ENCODE data around the gene BEST1. TPM values are rescaled to one million over a fixed set of nuclear protein-coding genes. Genes with fewer than 3 reads are reported as not detected.

The BEST1 gene
- total RNA-seq, 4 donors from 2014 or later, result 0.67 to 3.3 (median 1.9) TPM

DNA sequence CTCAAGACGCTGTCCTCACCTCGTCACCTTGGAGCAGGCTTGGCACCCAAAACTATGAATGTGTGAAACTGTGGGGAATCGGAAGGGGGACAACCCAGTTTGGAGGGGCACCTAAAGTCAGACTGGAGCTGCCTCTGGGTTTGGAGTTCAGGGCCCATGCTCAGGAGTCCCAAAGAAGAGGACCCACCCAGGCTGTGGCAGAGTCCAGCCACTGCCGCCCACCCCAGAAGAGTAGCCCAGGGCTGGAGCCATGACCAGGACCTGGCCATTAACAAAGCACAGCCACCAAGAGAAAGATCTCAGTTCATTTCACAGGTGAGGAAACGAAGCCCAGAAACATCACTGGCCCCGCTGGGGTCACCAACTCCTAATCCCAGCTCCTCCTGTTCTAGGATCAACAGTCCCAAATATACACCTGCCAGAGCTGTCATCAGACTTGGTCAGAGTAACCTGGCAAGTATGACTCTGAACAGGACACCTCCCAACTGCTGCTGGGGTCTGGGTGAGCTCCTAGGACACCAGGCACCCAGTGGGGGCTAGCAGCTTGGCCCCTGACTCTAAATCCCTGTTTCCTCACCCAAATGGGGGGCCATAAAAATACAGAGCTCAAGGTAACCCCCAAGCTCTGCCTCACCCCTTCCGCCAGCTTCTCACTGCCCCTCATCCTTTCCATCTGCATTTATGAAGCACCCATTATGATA, 35.5 kb upstream of the BEST1 start:
- intact Hi-C loops (cut with DNase I), result no loop called here
- H3K27me3 ChIP-seq, result no peaks in the 10 kb centered on the region
- no peak overlapping the region for H3K4me3 ChIP-seq (replicated peaks in 1 of 3)
- H3K27ac ChIP-seq, result no peak overlapping the region
- WGBS, 2 donors, result 83 to 88% methylated on average over 4 to 6 of the region's 7 CpGs
- no peaks in the 10 kb centered on the region for H3K9me3 ChIP-seq
- no peak for DNase-seq
- H3K36me3 ChIP-seq, result no peaks in the 10 kb centered on the region
- TF ChIP-seq, protein P1, sequence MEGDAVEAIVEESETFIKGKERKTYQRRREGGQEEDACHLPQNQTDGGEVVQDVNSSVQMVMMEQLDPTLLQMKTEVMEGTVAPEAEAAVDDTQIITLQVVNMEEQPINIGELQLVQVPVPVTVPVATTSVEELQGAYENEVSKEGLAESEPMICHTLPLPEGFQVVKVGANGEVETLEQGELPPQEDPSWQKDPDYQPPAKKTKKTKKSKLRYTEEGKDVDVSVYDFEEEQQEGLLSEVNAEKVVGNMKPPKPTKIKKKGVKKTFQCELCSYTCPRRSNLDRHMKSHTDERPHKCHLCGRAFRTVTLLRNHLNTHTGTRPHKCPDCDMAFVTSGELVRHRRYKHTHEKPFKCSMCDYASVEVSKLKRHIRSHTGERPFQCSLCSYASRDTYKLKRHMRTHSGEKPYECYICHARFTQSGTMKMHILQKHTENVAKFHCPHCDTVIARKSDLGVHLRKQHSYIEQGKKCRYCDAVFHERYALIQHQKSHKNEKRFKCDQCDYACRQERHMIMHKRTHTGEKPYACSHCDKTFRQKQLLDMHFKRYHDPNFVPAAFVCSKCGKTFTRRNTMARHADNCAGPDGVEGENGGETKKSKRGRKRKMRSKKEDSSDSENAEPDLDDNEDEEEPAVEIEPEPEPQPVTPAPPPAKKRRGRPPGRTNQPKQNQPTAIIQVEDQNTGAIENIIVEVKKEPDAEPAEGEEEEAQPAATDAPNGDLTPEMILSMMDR (IDR thresholded peaks at IDR 0.05), result no peak
- no peak for TF ChIP-seq POLR2A (IDR thresholded peaks at IDR 0.05)
- H3K4me1 ChIP-seq, result peaks cover 0 to 42% of the 10 kb centered on the region in 2 donors

DNA sequence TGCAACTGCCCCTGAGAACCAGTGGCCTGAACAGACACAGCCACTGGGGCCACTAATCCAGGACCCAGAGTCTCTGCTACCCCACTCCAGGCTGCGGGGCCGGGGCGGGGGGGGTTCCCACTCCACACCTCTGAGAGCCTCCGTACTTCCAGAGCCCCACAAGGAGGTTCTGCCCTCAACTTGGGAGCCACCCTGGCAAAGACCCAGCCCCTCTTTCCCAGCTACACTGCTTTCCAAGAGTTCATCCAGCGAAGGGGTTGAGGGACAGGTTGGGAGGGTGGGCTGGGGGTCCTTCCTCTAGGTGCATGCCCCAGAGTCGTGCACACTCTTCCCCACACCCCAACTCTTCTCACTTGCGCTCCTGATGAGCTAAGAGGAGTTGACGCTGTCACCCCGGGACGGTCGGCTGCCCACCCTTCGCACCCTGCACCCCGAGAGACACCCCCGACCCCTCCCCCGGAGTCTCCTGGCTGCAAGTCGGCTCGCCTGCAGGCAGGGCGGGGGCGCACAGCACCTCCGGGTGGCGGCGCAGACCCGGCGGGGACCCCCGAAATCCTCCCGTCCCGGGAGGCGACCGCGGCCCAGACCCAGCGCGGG, 33.3 kb upstream of the BEST1 start:
- 2 to 4% methylated on average over 9 to 12 of the region's 32 CpGs for WGBS, 2 donors
- intact Hi-C loops (cut with DNase I), result no loop called here
- H3K27ac ChIP-seq, result peak overlapping the region; percentile 1 to 77 (median 49)
- H3K36me3 ChIP-seq, result no peaks in the 10 kb centered on the region
- no peak for TF ChIP-seq POLR2A (IDR thresholded peaks at IDR 0.05)
- H3K9me3 ChIP-seq, result no peaks in the 10 kb centered on the region
- H3K27me3 ChIP-seq, result no peaks in the 10 kb centered on the region
- peak overlapping the region; percentile 25 to 53 (median 47) for H3K4me3 ChIP-seq (replicated peaks in 1 of 3)
- peak in 1 of 2 donors; percentile 21 for DNase-seq
- peaks cover 3 to 43% of the 10 kb centered on the region in 2 donors for H3K4me1 ChIP-seq

DNA sequence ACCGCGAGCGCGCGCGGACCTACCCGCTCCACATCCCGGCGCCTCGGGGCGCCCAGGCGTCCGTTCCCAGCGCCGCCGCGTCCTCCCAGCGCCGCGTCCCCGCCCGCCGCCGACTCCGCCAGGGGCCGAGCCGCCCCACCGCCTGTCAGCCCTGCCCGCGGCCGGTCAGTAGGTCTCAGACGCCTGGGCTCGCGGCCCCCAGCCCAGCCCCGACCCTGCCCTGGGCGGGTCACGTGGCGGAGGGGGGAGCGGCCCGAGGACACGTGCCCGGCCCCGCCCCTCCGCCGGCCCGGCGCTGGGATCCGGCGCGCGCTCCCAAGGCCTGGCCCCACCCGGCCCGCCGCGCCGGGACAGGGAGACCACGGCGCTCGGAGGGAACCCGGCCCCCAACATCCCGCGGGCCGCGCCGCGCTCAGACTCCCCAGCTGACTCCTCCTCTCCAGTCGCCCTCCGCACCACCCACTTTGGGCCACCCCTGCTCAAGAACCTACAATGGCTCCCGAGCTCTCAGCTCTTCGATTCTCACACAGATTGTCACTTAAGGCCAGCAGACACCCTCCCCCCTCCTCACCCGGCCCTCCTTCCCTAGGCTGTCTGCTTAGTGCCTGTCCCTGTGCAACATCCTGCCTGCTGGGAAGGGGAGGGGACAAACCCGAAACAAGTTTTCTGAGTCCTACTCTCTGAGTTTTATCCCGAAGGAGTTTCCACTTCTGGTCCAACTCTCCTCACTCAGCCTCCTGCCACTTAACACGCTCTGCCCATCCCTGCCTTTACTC, 32.6 kb upstream of the BEST1 start, which contains the start of gene RAB3IL1:
TSS of gene RAB3IL1 (minus strand) at position 233 of the 776 bp plus-strand sequence. CDS start at position 34, 199 bp downstream.
- H3K4me1 ChIP-seq, result peaks cover 3 to 41% of the 10 kb centered on the region in 2 donors
- H3K27ac ChIP-seq, result peak within 1 kb of the TSS; percentile 20 to 77 (median 54)
- H3K9me3 ChIP-seq, result no peaks in the 10 kb centered on the region
- WGBS, 2 donors, result 10 to 11% methylated on average over 8 to 12 of the region's 74 CpGs
- H3K4me3 ChIP-seq (replicated peaks in 1 of 3), result peak within 1 kb of the TSS; percentile 25 to 53 (median 47)
- no peaks in the 10 kb centered on the region for H3K27me3 ChIP-seq
- DNase-seq, result peak; percentile 45 to 62
- intact Hi-C loops (cut with DNase I), result no loop called here
- peak in 1 of 2 donors; percentile 24 for TF ChIP-seq POLR2A (IDR thresholded peaks at IDR 0.05)
- TF ChIP-seq, protein P1 (IDR thresholded peaks at IDR 0.05), result no peak
- no peaks in the 10 kb centered on the region for H3K36me3 ChIP-seq

DNA sequence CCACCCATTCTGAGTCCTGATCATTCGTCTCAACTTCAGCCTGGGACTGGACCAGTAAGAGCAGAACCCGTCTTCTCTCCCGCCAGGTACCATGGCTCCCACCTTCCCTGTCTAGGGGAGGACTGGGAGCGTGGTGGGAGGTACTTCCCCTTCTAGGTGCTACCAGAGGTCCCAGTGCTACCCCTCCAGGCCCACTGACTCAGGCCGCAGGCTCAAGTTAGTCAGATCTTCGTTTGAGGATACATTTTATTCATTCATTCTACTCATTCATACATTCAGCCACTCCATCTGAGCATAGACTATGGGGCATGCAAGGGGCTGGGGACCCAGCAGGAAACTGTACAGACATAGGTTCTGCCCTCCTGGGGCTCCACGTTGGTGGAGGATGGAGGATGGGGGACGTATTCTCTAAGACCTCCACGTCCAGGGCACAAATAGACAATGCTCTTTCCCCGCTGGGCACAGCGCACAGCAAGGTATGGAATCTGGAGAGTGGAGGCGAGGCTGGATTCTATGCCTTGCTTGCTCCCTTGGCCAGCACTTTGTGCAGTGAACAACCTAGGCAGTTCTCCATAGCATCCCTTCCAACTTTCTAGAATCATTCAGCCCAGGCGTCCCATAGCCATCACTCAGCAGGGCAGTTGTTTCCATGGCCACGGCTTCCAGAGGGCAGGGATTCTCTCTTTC, 31.8 kb upstream of the BEST1 start:
- no peak for DNase-seq
- 82 to 87% methylated on average over 14 of the region's 14 CpGs for WGBS, 2 donors
- Histone ChIP-seq H3K4me3 (replicated peaks in 1 of 3) (no peak overlapping the region), H3K9me3 (no peaks in the 10 kb centered on the region), H3K27ac (peak overlapping the region; percentile 20 to 54 (median 32)), H3K36me3 (no peaks in the 10 kb centered on the region), H3K4me1 (peaks cover 3 to 50% of the 10 kb centered on the region in 2 donors), H3K27me3 (no peaks in the 10 kb centered on the region)
- TF ChIP-seq, protein P1 (IDR thresholded peaks at IDR 0.05), result no peak
- no peak for TF ChIP-seq POLR2A (IDR thresholded peaks at IDR 0.05)
- intact Hi-C loops (cut with DNase I), result no loop called here
